GM23248 (cell line): ENCODE measurements around the gene NDUFA5.

Experiments
- EZH2 ChIP-seq: fragments of 200-600 bp; sonication (generic); IDR thresholded peaks from 2 replicates; pipeline ENCODE4 v1.6.1; 2018; ENCODE audit warnings: antibody characterized with exemption, mild to moderate bottlenecking; ENCODE audit not compliant: insufficient read depth, poor library complexity, severe bottlenecking
- EZH2phosphoT487 ChIP-seq: fragments of 200-600 bp; sonication (generic); IDR thresholded peaks from 2 replicates; pipeline ENCODE4 v1.6.1; 2018; ENCODE audit warnings: antibody characterized with exemption, moderate library complexity, mild to moderate bottlenecking, low read depth; ENCODE audit not compliant: insufficient read depth

GRCh38 chr7:123537026-123537642 lies 20.5 kb downstream of the NDUFA5 start:
- no peak for TF ChIP-seq EZH2phosphoT487
- TF ChIP-seq EZH2, result no peak
